ENCODE data around the gene SEPTIN5. TPM values are rescaled to one million over a fixed set of nuclear protein-coding genes. Genes with fewer than 3 reads are reported as not detected.

The SEPTIN5 gene
- total RNA-seq, 3 donors from 2014 or later (not counting 1 experiment from before 2014, with no cell fraction given): 0.52 to 4.5 (median 1.9) TPM

DNA sequence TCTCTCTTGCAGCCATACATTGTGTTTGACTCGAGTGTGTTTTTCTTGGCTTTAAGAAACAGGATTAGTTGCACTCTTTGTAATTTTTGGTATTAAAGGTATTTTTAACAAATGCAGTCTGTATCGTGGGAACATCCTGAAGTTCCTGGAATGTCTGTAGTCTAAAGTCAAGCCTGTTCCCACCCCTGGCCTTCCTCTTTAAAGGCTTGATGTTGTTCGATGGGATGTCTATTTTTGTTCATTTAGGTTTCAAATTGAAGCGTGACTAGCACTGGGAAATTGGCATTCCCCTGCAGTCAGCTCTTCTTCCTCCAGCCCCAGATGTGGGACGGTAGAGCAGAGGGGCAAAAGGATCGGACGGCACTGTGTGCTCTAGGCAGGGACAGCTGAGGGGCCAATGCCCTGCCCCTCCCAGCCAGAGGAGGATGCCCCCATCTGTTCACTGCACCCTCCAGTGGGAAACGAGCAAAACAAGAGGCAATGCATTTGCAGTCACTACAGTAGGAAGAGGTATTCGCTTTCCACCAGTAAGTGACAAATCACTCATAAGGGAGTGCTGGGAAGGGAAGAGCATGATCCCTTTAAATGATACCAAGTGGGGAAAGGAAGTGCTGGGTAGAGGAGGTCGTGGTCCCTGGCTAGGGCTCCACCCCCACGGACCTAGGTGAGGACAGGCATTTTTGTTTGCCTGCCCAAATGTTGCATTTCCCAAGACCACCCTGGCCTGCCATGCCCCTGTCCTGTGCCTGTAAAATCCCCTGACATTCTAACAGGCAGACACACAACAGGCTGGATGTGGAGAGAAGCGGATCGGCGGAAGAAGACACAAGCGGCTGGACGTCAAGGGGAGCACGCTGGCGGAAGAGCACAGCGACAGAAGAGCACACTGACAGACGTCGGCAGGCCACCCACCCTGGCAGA lies 47.4 kb upstream of the SEPTIN5 start:
- Histone ChIP-seq H3K9me3 (ENCODE audit: control insufficient read depth, insufficient read depth, low read length) (no peaks in the 10 kb centered on the region), H3K36me3 (ENCODE audit: control insufficient read depth, insufficient read depth, low read length) (no peaks in the 10 kb centered on the region), H3K4me1 (ENCODE audit: control insufficient read depth, insufficient read depth, low read length) (no peaks in the 10 kb centered on the region), H3K27ac (ENCODE audit: low read length) (no peak overlapping the region), H3K4me3 (ENCODE audit: low read length) (no peak overlapping the region), H3K27me3 (ENCODE audit: control insufficient read depth, insufficient read depth, low read length) (no peaks in the 10 kb centered on the region)
- DNase-seq (no peak), ATAC-seq (no peak)
- intact Hi-C loops (cut with micrococcal nuclease): no loop called here
- Mint-ChIP-seq H3K4me1 (no peaks in the 10 kb centered on the region), H3K36me3 (no peaks in the 10 kb centered on the region), H3K27me3 (ENCODE audit: low read depth in 2 of 2) (peaks cover 8 to 10% of the 10 kb centered on the region in 2 donors), H3K4me3 (no peak overlapping the region), H3K27ac (no peak overlapping the region), H3K9me3 (no peaks in the 10 kb centered on the region)
- WGBS (ENCODE audit: insufficient coverage): 87% methylated on average over 21 of the region's 21 CpGs
- TF ChIP-seq, protein P1, sequence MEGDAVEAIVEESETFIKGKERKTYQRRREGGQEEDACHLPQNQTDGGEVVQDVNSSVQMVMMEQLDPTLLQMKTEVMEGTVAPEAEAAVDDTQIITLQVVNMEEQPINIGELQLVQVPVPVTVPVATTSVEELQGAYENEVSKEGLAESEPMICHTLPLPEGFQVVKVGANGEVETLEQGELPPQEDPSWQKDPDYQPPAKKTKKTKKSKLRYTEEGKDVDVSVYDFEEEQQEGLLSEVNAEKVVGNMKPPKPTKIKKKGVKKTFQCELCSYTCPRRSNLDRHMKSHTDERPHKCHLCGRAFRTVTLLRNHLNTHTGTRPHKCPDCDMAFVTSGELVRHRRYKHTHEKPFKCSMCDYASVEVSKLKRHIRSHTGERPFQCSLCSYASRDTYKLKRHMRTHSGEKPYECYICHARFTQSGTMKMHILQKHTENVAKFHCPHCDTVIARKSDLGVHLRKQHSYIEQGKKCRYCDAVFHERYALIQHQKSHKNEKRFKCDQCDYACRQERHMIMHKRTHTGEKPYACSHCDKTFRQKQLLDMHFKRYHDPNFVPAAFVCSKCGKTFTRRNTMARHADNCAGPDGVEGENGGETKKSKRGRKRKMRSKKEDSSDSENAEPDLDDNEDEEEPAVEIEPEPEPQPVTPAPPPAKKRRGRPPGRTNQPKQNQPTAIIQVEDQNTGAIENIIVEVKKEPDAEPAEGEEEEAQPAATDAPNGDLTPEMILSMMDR (IDR thresholded peaks at IDR 0.05): no peak

DNA sequence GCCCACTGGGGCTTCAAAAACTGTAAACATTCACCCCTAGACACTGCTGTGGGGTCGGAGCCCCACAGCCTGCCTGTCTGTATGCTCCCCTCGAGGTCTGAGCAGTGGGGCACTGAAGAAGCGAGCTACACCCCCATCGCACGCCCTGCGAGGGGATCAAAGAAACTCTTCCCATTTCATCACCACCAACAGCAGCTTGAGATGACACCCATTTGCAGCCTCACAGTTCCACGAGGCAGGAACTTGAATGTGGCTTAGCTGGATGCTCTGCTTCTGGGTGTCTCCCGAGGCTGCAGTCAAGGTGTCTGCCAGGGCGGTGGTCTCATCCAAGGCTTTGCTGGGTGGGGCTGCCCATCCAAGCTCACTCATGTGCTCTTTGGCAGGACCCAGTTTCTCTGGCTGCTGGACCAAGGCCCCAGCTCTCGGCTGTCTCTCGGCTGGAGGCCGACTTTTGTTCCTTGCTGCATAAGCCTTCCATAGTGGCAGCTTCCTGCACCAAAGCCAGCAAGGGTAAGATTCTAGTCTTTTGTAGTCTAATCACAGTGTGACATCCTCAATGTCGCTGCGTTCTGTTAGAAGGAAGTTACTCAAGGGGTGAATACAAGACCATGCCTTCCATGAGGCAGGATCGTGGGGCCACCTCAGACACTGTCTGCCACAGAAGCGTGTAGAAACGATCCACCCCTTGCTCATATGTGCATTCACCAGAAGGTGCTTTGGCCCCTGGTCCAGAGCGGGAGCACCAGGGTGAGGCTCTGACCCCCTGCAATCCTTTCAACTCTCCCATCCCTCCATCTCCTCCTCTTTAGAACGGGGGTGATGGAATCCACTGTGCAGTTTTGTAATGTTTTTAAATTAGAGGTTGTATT lies 46.2 kb upstream of the SEPTIN5 start:
- H3K9me3 Mint-ChIP-seq: no peaks in the 10 kb centered on the region
- no peak overlapping the region for H3K4me3 Mint-ChIP-seq
- intact Hi-C loops (cut with micrococcal nuclease): no loop called here
- H3K36me3 Mint-ChIP-seq: no peaks in the 10 kb centered on the region
- Histone ChIP-seq H3K27ac (ENCODE audit: low read length) (no peak overlapping the region), H3K4me1 (ENCODE audit: control insufficient read depth, insufficient read depth, low read length) (no peaks in the 10 kb centered on the region), H3K9me3 (ENCODE audit: control insufficient read depth, insufficient read depth, low read length) (no peaks in the 10 kb centered on the region), H3K27me3 (ENCODE audit: control insufficient read depth, insufficient read depth, low read length) (no peaks in the 10 kb centered on the region), H3K36me3 (ENCODE audit: control insufficient read depth, insufficient read depth, low read length) (no peaks in the 10 kb centered on the region), H3K4me3 (ENCODE audit: low read length) (no peak overlapping the region)
- H3K4me1 Mint-ChIP-seq: no peaks in the 10 kb centered on the region
- ATAC-seq: no peak
- peaks cover 8 to 10% of the 10 kb centered on the region in 2 donors for H3K27me3 Mint-ChIP-seq (ENCODE audit: low read depth in 2 of 2)
- no peak for DNase-seq
- TF ChIP-seq, protein P1 (IDR thresholded peaks at IDR 0.05): no peak
- 89% methylated on average over 17 of the region's 19 CpGs for WGBS (ENCODE audit: insufficient coverage)
- H3K27ac Mint-ChIP-seq: no peak overlapping the region

DNA sequence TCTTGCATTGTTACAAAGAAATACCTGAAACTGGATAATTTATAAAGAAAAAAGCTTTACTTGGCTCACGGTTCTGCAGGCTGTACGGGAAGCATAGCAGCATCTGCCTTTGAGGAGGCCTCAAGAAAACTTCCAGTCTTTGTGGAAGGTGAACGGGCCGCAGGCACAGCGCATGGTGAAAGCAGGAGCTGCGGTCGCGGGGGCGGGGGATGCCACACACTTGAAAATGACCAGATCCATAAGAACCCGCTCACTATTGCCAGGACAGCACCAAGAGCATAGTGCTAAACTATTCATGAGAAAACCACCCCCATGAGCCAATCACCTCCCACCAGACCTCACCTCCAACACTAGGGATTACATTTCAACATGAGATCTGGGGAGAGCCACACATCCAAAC lies 45.6 kb upstream of the SEPTIN5 start:
- H3K36me3 Mint-ChIP-seq: no peaks in the 10 kb centered on the region
- intact Hi-C loops (cut with micrococcal nuclease): no loop called here
- no peak overlapping the region for H3K4me3 Mint-ChIP-seq
- H3K9me3 Mint-ChIP-seq: no peaks in the 10 kb centered on the region
- Histone ChIP-seq H3K4me1 (ENCODE audit: control insufficient read depth, insufficient read depth, low read length) (no peaks in the 10 kb centered on the region), H3K36me3 (ENCODE audit: control insufficient read depth, insufficient read depth, low read length) (no peaks in the 10 kb centered on the region), H3K4me3 (ENCODE audit: low read length) (no peak overlapping the region), H3K9me3 (ENCODE audit: control insufficient read depth, insufficient read depth, low read length) (no peaks in the 10 kb centered on the region), H3K27ac (ENCODE audit: low read length) (no peak overlapping the region), H3K27me3 (ENCODE audit: control insufficient read depth, insufficient read depth, low read length) (no peaks in the 10 kb centered on the region)
- ATAC-seq: no peak
- H3K27me3 Mint-ChIP-seq (ENCODE audit: low read depth in 2 of 2): peaks cover 8 to 10% of the 10 kb centered on the region in 2 donors
- no peak for DNase-seq
- TF ChIP-seq, protein P1 (IDR thresholded peaks at IDR 0.05): no peak
- H3K4me1 Mint-ChIP-seq: no peaks in the 10 kb centered on the region
- WGBS (ENCODE audit: insufficient coverage): 94% methylated on average over 10 of the region's 10 CpGs
- no peak overlapping the region for H3K27ac Mint-ChIP-seq

Data from natural killer cell (primary cell).